Stimulated activated CD4-positive, alpha-beta T cell treated with anti-CD3 and anti-CD28 coated beads, Interleukin-12 subunit alpha, Interleukin-12 subunit beta, amount 100 ng/mL, for 4 hours (primary cell): ENCODE data around the gene GIMAP5.

Experiments
- DNase-seq: peaks from one replicate; pipeline ENCODE4 v3.0.0-alpha.2; 2020

The GIMAP5 gene

DNA sequence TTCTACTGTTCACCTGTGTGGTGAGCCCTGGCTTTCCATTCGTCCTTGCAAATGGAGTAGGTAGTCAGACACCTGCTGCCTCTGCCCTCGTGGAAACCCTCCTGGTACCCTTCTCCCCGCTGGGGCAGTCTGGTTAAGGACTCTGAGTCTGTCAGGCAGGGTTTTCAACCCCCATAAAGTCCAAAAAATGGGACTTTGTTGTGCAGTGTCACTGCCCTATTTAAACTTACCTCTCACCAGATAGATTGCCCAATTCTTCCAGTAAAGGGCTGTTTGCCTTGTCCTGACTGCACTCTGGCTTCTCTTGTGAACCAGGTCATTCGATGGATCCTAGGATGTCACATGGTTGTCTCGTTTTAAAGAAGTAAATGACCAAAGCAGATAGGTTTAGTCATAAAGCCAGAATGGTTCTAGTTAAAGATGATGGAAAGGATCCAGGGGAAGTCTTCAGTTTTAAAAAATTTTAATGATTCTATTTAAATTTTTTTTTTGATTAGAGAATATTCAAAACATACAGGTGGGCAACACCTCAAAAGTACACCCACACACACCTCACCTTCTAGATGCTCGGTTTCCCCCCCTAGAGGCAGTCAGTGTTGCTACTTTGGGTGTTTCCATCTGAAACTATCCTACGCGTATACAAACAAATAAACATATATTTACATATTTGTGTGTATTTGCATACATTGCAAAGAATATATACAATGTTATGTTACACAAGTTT lies 41.0 kb downstream of the GIMAP5 start:
- DNase-seq: no peak

DNA sequence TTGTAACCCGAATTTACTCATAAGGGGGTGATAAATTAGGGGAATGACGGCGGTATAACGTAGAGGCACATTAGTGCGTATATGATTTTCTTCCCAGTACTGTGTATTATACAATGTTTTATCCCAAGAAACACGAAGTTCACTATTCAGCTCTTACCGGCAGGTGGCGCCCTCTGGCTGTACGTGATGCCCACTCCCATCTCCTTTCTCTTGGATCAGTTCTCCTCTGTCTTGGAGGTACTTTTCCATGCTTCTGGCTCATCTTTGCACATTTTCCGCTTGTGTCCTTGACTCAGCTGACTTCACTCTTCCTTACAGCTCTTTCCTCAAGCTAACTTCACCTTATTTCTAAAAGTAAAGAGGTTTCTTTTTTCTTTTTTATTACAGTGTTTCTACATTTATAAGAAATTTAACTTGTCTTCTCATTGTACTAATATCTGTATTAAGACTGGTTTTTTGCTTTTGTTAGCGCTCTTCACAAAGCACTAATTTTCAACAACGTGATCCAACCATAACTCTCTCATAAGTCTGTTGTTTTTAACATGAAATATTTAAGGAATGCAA lies 41.6 kb downstream of the GIMAP5 start:
- DNase-seq: peak; percentile 72

DNA sequence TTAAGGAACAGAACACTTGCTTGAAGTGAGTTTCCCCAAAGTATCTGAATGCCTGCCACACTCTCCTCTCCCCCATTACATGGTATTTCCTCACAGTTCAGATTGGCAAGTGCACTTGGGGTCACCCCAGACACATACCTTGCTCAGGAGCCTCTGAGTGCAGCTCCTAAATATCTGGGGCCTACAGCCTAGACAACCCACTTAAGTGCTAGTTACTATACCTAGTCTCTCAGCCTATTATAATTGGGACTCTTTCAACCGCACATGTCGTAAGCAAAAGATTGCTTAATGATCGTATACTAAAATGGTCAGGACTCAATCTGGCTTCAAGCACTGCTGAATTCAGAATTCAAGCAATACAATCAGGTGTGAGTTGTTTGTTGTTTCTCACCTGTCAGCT lies 43.1 kb downstream of the GIMAP5 start:
- no peak for DNase-seq

DNA sequence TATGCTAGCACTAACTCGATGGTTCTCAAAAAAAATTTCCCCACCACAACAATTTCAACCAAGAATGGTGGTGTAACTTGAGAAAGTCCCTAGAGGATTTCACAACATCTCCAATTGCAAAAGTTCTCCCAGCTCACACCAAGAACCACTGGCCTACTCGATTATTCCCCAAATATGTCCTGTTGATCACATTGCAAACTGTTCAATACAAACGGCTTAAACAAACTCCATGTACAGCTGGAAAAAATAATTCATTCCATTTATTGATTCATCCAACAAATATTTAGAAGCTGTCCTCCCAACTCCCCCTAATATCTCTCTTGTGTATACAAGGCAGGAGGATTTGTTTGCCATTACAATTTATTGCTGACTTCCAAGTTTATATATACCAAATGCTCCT lies 43.9 kb downstream of the GIMAP5 start:
- DNase-seq: no peak

- no peak for DNase-seq
These were observed 44.7 kb downstream of the GIMAP5 start for GRCh38 chr7:150781961-150782360.

GRCh38 chr7:150784120-150784736 lies 47.0 kb downstream of the GIMAP5 start:
- DNase-seq: no peak

GRCh38 chr7:150784954-150785353 lies 47.7 kb downstream of the GIMAP5 start:
- no peak for DNase-seq

DNA sequence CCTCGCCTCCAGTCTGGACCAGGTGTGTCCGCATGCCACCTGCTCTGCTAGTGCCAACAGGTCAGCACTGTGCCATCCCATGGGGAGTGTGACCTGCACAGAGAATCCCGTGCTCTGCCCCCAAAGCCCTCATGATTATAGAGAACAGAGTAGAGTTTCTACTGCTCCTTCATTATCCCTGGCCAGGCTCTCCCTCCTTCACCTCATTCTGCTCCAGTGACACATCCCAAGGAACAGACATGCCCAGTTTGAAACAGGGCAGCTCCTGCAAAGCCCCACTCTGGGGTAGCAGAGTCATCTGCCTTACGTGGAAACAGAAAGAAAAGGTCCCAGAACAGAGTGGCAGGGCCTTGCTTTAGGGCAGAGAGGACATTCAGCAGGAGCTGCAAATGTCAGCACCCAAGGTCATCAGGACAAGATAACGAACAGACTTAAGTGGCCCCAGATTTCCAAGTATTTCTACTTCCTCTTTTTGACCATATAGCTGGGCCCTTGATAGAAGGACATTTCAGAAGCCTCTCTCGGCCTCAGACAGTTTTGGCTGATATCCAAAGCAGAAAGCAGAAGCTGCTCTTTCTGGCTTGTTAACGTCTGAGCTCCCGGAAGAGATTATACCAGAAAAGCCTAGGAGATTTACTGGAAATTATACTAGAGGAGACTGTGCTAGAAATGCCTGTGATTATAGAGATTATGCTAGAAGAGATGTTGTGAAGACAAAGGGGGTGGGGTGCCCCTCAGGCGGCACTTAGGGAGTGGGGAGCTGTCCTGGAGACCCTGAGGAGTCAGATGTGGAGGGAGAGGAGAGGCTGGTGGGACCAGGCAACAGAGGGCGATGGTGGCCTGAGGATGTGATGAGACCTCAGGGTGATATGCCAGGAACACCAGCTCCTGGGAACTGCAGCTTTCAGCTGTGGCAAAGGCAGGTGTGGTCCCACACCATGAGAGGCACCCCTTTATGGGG lies 50.4 kb downstream of the GIMAP5 start:
- no peak for DNase-seq

DNA sequence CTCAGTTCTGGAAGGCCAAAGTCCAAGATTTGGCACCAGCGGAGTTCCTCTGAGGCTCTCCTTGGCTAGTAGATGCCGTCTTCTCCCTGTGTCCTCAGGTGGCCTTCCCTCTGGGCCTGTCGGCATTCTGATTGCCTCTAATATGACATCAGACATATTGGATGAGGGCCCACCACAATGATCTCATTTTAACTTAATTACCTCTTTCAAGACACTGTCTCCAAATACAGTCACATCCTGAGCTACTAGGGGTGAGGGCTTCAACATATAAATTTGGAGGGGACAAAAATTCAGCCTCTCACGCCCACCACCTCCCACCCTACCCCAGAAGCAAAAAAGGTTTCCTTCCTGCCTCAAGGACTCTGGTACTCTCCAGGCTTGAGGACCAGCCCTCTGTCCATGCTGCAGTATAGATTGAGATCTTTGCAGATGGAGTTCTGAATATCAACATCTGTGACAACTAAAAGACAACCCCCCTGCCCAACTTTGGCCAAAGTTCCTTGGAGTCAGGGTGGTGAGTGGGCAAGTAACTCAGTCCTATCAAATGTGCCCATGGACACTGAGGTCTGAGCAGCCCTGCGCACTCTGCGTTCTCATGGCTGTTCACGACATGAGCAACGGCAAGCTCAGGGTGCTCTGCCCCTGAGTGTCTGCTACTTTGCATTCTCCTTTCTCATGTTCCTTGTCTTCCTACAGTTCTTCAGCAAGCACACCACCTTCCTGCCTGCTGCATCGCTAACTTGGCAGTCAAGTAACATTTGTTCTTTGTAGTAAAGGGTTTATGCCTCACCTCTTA lies 51.5 kb downstream of the GIMAP5 start:
- no peak for DNase-seq

DNA sequence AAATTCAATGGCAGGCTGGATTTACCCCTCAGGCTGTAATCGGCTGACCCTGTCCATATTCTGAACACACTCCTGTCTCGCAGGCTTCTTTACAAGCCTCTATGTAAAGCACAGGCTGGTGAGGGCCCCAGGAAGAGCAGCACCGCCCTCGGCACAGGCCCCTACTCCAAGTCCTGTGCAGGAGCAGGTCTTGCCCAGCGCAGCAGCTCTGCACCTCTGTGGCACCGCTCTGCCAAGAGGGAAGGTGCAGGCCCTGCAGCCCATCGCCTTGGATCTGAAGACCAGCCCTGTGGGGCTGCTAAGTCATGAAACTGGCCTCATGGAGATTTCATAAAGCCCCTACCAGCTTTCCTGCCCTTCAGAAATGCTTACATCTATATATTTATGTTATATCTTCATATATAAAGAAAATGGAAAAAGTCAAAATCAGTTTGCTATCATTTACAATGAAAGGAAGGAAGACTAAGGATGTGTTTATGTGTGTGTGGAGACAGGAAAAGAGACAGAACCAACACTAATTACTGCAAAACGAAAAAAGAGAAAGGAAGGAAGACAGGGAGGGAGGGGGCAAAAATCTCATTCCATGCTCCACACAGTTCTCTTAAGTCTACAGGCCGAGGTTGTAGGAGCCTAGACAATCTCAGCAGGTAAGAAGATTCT lies 53.3 kb downstream of the GIMAP5 start:
- no peak for DNase-seq

DNA sequence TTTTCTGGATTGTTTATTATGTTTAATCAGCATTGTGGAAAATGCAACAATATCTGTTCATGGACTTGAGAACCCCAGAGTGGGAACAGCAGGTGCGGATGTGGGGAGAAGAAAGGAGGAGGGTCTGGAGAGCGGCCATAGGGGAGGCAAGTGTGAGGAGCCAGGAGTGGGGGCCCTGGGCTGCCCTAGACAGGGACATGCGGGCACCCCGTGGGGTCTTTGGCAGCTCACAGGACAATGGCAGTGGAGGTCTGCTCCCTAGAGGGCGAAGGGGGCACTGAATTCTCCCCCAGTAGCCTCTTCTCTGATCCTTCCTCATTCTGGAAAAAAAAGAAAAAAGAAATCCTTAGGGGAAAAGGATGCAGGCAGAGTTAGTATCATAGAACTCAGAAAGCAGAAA lies 54.1 kb downstream of the GIMAP5 start:
- DNase-seq: no peak

- DNase-seq: no peak
These were observed 54.7 kb downstream of the GIMAP5 start for GRCh38 chr7:150791746-150792452.
